AG09309 (cell line): ENCODE results near the gene YTHDF2.
"Not testable (repeated sequence)": the region's sequence is repeated elsewhere in the genome, so short reads cannot be mapped to it uniquely, and the experiment has no call there.

Experiments
- DNase-seq: peaks from one replicate; pipeline ENCODE4 v3.0.0-alpha.2; 2010; ENCODE audit warnings: low read depth
- H3K4me3 ChIP-seq: 2 replicates; pipeline ENCODE4 v1.5.1; 2011; ENCODE audit warnings: mild to moderate bottlenecking, low read depth, low read length, moderate library complexity; ENCODE audit not compliant: control insufficient read depth
- CTCF ChIP-seq: IDR thresholded peaks from 2 replicates; pipeline ENCODE4 v1.5.1; 2011; ENCODE audit warnings: mild to moderate bottlenecking, low read depth, low read length, inconsistent platforms; ENCODE audit not compliant: insufficient read depth, control insufficient read depth; ENCODE audit errors: missing control alignments

YTHDF2 gene

DNA sequence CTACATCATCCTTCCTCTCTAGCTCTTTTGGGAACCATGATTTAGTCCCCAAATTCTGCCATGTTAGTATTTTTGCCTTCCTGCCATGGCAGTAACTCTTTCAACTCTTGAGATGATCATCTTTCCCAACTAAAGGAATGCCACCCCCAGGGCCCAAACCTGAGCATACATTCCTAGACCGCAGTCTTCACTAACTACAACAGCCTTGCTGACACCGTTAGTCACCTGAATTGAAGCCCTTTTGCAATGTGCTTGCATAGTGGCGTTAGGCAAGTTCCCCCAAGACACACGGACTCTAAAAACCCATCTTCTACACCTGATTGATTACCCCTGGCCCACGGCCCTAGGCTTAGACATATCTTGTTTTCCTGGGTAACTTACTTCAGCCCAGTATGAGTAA, 16.4 kb upstream of the YTHDF2 start:
- DNase-seq = no peak
- no peak overlapping the region for H3K4me3 ChIP-seq
- TF ChIP-seq CTCF = no peak

DNA sequence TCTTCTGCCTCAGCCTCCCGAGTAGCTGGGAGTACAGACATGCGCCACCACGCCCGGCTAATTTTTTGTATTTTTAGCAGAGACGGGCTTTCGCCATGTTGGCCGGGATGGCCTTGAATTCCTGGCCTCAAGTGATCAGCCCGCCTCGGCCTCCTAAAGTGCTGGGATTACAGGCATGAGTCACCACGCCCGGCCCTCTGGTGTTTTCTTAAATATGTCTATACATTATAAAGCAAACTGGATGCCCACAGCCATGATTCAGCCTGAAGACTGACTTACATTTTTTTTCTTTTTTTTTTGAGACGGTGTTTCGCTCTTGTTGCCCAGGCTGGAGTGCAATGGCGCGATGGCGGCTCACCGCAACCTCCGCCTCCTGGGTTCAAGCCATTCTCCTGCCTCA, 14.8 kb upstream of the YTHDF2 start:
- not testable (repeated sequence) for DNase-seq, H3K4me3 ChIP-seq

- H3K4me3 ChIP-seq, DNase-seq: not testable (repeated sequence)
Observed at GRCh38 chr1:28725365-28725764, 11.4 kb upstream of the YTHDF2 start.

DNA sequence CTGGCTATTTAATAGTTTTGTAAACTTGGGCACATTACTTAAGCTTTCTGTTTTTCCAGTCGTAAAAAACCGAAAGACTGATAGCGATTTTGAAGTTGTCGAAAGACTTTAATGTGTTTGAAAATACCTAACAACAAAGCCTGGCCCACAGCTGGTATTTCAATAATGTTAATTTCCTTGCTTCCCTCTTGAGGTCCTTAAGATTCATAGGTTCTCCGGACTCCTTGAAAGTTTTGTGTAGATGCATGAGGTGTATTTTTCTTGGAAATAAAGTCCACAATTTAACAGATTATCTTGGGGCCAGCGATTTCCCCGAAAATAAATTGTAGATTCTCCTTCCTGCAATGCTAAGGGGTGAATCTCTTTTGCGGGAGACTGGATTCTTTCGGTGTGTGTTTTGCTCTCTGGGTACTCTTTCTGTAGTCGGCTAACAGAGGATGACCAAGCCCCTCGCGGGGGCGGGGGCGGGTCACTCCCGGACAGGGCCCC, 735 bp upstream of the YTHDF2 start:
- peak overlapping the region; percentile 53 for H3K4me3 ChIP-seq
- DNase-seq = no peak
- no peak for TF ChIP-seq CTCF

DNA sequence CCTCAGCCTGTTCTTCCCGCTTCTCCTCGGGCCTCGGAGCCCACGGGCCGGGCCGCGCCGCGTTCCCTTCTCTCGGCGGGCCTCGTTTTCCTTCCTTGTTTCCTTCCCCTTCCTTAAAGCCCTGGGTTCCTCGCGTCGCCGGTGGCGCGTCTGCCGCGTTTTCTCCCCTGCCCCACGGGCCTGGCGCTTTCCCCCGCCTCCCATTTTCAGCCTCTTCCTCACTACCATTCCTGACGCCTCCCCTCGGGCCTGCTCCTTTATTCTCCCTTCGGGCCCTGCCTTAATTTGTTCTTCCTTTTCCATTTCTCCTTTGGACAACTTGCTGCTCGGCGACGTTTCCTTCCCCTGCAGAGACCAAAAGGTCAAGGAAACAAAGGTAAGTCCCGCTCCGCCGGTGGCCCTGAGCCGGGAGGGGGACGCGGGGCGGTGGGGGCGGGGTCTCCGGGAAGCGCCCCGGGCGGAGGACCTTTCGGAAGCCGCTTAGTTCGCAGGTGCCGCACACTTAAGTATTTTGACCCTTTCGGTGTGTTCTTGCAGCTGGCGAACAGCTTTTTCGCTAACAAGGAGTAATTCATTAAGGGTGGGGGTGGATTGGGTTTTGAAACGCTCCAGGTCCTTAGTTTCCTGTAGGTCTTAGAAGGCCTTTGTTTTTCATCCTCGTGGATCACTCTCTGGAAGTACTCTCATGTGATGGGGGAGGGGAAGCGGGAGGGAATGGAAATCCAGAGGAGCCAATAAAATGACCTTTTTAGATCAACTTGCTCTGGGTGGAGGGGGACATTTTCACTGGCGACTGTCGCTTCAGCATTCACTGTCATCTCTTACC, 780 bp downstream of the YTHDF2 start:
- TF ChIP-seq CTCF = no peak
- peak overlapping the region; percentile 96 for H3K4me3 ChIP-seq
- no peak for DNase-seq

- H3K4me3 ChIP-seq = no peak overlapping the region
- no peak for TF ChIP-seq CTCF
- DNase-seq = no peak
Observed at GRCh38 chr1:28740118-28740517, 3.4 kb downstream of the YTHDF2 start.

DNA sequence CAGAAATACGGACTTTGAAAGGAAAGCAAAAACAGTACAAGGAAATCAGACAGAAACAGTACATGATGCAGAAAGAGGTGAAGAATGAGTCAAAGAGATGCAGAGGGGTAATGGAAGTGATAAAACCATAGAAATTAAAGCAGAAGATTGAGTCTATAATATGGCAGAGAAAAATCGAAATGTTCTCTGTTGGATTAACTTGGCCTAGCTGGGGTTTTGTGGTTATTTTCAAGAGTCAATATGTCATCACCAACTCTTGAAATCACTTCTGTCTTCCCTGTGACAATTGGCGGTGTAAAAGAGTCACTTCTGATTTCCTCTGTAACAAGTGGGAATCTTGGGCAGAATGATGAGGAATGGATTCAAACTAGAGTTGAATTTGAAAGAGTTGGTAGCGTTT, 7.4 kb downstream of the YTHDF2 start:
- no peak overlapping the region for H3K4me3 ChIP-seq
- DNase-seq = no peak
- no peak for TF ChIP-seq CTCF
